SK-N-SH (cell line): ENCODE measurements around the gene GJA5. TPM values are rescaled to one million over a fixed set of nuclear protein-coding genes. Genes with fewer than 3 reads are reported as not detected.

Source experiments
- CTCF ChIA-PET: fragments of 300-600, 350-600 bp; formaldehyde crosslinking; extraction: SDS; loops from one replicate; lab custom pipeline; 2021; lab: Yijun Ruan, JAX
- POLR2A ChIA-PET: fragments of 350-600 bp; sonication (Branson Sonifier 250); formaldehyde crosslinking; extraction: SDS; loops from one replicate; lab custom pipeline; 2020; ENCODE audit warnings: antibody characterized with exemption, inconsistent platforms; lab: Yijun Ruan, JAX
- DNase-seq: peaks from one replicate; pipeline ENCODE4 v3.0.0; 2012
- H2AFZ ChIP-seq: fragments of 200-600 bp; sonication (generic); 2 replicates; pipeline ENCODE4 v1.8.1; 2016; ENCODE audit warnings: antibody characterized with exemption, mild to moderate bottlenecking, low read depth
- H3F3A ChIP-seq: fragments of 200-600 bp; sonication (generic); replicated peaks from 2 replicates; pipeline ENCODE3; 2016; ENCODE audit warnings: antibody characterized with exemption, mild to moderate bottlenecking; ENCODE audit not compliant: insufficient read depth
- H3K27ac ChIP-seq, 2 experiments: fragments of 200-500 bp in 1 of 2; fragments of 200-600 bp in 1 of 2; sonication (Bioruptor generic) in 1 of 2; sonication (generic), shearing (Covaris generic) in 1 of 2; 2 replicates each; pipeline versions ENCODE4 v1.5.1 to v1.6.1; 2014 to 2016; ENCODE audit warnings: low read depth in 2 of 2, inconsistent platforms in 1 of 2, low read length in 1 of 2, mild to moderate bottlenecking in 1 of 2, mixed read lengths in 1 of 2
- H3K27me3 ChIP-seq: fragments of 200-600 bp; sonication (generic), shearing (Covaris generic); 2 replicates; pipeline ENCODE4 v1.6.1; 2016; ENCODE audit warnings: mixed run types; ENCODE audit not compliant: insufficient read depth
- H3K36me3 ChIP-seq, 2 experiments: fragments of 200-500 bp in 1 of 2; fragments of 200-600 bp in 1 of 2; sonication (Bioruptor generic) in 1 of 2; sonication (generic) in 1 of 2; replicated peaks in 1 of 2; 2 replicates each; pipeline versions ENCODE3 to v1.5.1; 2014 to 2016; ENCODE audit warnings: low read length in 1 of 2, mild to moderate bottlenecking in 1 of 2; ENCODE audit not compliant: insufficient read depth in 2 of 2, control insufficient read depth in 1 of 2
- H3K4me1 ChIP-seq, 2 experiments: fragments of 200-500 bp in 1 of 2; fragments of 200-600 bp in 1 of 2; sonication (Bioruptor generic) in 1 of 2; sonication (generic), shearing (Covaris generic) in 1 of 2; 2 replicates each; pipeline versions ENCODE4 v1.5.1 to v1.6.1; 2014 to 2016; ENCODE audit warnings: low read depth in 1 of 2, low read length in 1 of 2, mixed run types in 1 of 2; ENCODE audit not compliant: insufficient read depth in 2 of 2, control insufficient read depth in 1 of 2
- H3K4me2 ChIP-seq: fragments of 200-600 bp; sonication (generic), shearing (Covaris generic); 2 replicates; pipeline ENCODE4 v1.6.1; 2017; ENCODE audit warnings: mixed run types
- H3K4me3 ChIP-seq, 2 experiments: fragments of 200-500 bp in 1 of 2; fragments of 200-600 bp in 1 of 2; sonication (Bioruptor generic) in 1 of 2; sonication (generic), shearing (Covaris generic) in 1 of 2; 2 replicates each; pipeline versions ENCODE4 v1.5.1 to v1.8.1; 2014 to 2016; ENCODE audit warnings: low read depth in 2 of 2, inconsistent platforms in 1 of 2, low read length in 1 of 2, mild to moderate bottlenecking in 1 of 2, mixed read lengths in 1 of 2, moderate library complexity in 1 of 2
- H3K79me2 ChIP-seq: fragments of 200-600 bp; sonication (generic); 2 replicates; pipeline ENCODE4 v1.8.1; 2017; ENCODE audit warnings: mild to moderate bottlenecking; ENCODE audit not compliant: insufficient read depth
- H3K9ac ChIP-seq: fragments of 200-600 bp; sonication (generic); 2 replicates; pipeline ENCODE4 v1.6.1; 2017; ENCODE audit warnings: mixed run types
- H3K9me2 ChIP-seq: fragments of 200-600 bp; sonication (generic); 2 replicates; pipeline ENCODE4 v1.6.1; 2017; ENCODE audit warnings: mixed run types
- H3K9me3 ChIP-seq: fragments of 200-600 bp; sonication (generic); 2 replicates; pipeline ENCODE4 v1.6.1; 2017; ENCODE audit warnings: mixed run types, mild to moderate bottlenecking, moderate library complexity
- H4K20me1 ChIP-seq: fragments of 200-600 bp; sonication (generic); 2 replicates; pipeline ENCODE4 v1.6.1; 2017; ENCODE audit warnings: mild to moderate bottlenecking, mixed run types; ENCODE audit not compliant: insufficient read depth
- CTCF ChIP-seq: fragments of 200-600 bp; sonication (generic); IDR thresholded peaks from 2 replicates; pipeline ENCODE4 v1.6.1; 2017; ENCODE audit warnings: antibody characterized with exemption, mild to moderate bottlenecking, moderate library complexity
- ELF1 ChIP-seq: IDR thresholded peaks from 2 replicates; pipeline ENCODE4 v1.4.0; 2012
- EP300 ChIP-seq, 2 experiments: IDR thresholded peaks; 2 replicates each; pipeline versions ENCODE4 v1.4.0 to v1.6.1; 2012; ENCODE audit warnings: borderline replicate concordance in 1 of 2, low read depth in 1 of 2, low read length in 1 of 2
- EZH2phosphoT487 ChIP-seq: fragments of 200-600 bp; sonication (generic); IDR thresholded peaks from 2 replicates; pipeline ENCODE4 v1.6.1; 2017; ENCODE audit warnings: low read depth, mixed run types, mild to moderate bottlenecking, antibody characterized with exemption, moderate library complexity, borderline replicate concordance
- FOXM1 ChIP-seq: IDR thresholded peaks from 2 replicates; pipeline ENCODE4 v1.4.0; 2012; ENCODE audit warnings: low read depth, mild to moderate bottlenecking
- GABPA ChIP-seq: IDR thresholded peaks from 2 replicates; pipeline ENCODE4 v1.4.0; 2012; ENCODE audit warnings: low read depth, mild to moderate bottlenecking
- MAX ChIP-seq: IDR thresholded peaks from 2 replicates; pipeline ENCODE4 v1.4.0; 2012; ENCODE audit warnings: low read depth
- NRF1 ChIP-seq: IDR thresholded peaks from 2 replicates; pipeline ENCODE4 v1.6.1; 2012; ENCODE audit warnings: low read depth, mild to moderate bottlenecking, low read length
- POLR2AphosphoS5 ChIP-seq: IDR thresholded peaks from 2 replicates; pipeline ENCODE4 v1.6.1; 2012; ENCODE audit warnings: low read depth, low read length
- REST ChIP-seq: IDR thresholded peaks from 2 replicates; pipeline ENCODE4 v1.6.1; 2012; ENCODE audit warnings: mild to moderate bottlenecking, low read depth, low read length, moderate library complexity
- SIN3A ChIP-seq: IDR thresholded peaks from 2 replicates; pipeline ENCODE4 v1.6.1; 2012; ENCODE audit warnings: low read depth, mild to moderate bottlenecking, low read length, moderate library complexity, borderline replicate concordance
- USF1 ChIP-seq: IDR thresholded peaks from 2 replicates; pipeline ENCODE4 v1.4.0; 2012; ENCODE audit warnings: low read depth, borderline replicate concordance
- WGBS: methylation state at CpG from one replicate; pipeline ENCODE4 v1.1.6; 2017; ENCODE audit warnings: low lambda C conversion rate; 5-methylcytosine and 5-hydroxymethylcytosine counted together
- polyA plus RNA-seq, 3 experiments: library from polyadenylated mRNA; depleted of rRNA; stranded (reverse); fragments of >200 nt; gene quantifications; 2 replicates each; pipeline ENCODE4 v1.2.3, GENCODE V29; 2012

GJA5 gene
- polyA plus RNA-seq, 1 of the 3 experiments (the other 2 are of a cell fraction), result not detected

GRCh38 chr1:147800804-147801203, 40.4 kb upstream of the GJA5 start:
- Histone ChIP-seq H3K9me3 (no peaks in the 10 kb centered on the region), H3K4me3 (no peak overlapping the region), H3K79me2 (no peaks in the 10 kb centered on the region), H3K27me3 (no peaks in the 10 kb centered on the region; the same call in 1 of the 2 replicates), H3F3A (no peaks in the 10 kb centered on the region), H3K4me1 (no peaks in the 10 kb centered on the region), H2AFZ (no peak overlapping the region), H3K36me3 (no peaks in the 10 kb centered on the region), H3K4me2 (no peak overlapping the region), H4K20me1 (no peaks in the 10 kb centered on the region), H3K27ac (no peak overlapping the region), H3K9me2 (no peaks in the 10 kb centered on the region), H3K9ac (no peak overlapping the region)
- ChIA-PET CTCF (no interaction called here), POLR2A (no interaction called here)
- 2% methylated on average over 2 of the region's 2 CpGs for WGBS
- TF ChIP-seq GABPA (no peak), MAX (no peak), USF1 (no peak), CTCF (no peak), FOXM1 (no peak), ELF1 (no peak), NRF1 (no peak), EZH2phosphoT487 (no peak), REST (no peak), EP300 (IDR thresholded peaks at IDR 0.05; ENCODE audit: borderline replicate concordance in 1 of 2, low read depth in 1 of 2, low read length in 1 of 2) (no peak)
- no peak for DNase-seq

- WGBS, result 0% methylated on average over 3 of the region's 3 CpGs
- no peaks in the 10 kb centered on the region for H3K79me2 ChIP-seq
These were observed 38.3 kb upstream of the GJA5 start for GRCh38 chr1:147798731-147799130.

More at GRCh38 chr1:147798731-147799130, 38.3 kb upstream of the GJA5 start:
- H3K27me3 ChIP-seq, result no peaks in the 10 kb centered on the region; the same call in 1 of the 2 replicates
- TF ChIP-seq SIN3A, result no peak
- TF ChIP-seq GABPA, result no peak
- no peak for TF ChIP-seq FOXM1
- no peak for TF ChIP-seq POLR2AphosphoS5
- H4K20me1 ChIP-seq, result no peaks in the 10 kb centered on the region
- no peaks in the 10 kb centered on the region for H3K9me3 ChIP-seq
- H3K27ac ChIP-seq, result no peak overlapping the region
- ChIA-PET POLR2A (no interaction called here), CTCF (no interaction called here)
- H3K36me3 ChIP-seq, result no peaks in the 10 kb centered on the region
- DNase-seq, result no peak
- H3K9me2 ChIP-seq, result no peaks in the 10 kb centered on the region
- H2AFZ ChIP-seq, result no peak overlapping the region
- H3K9ac ChIP-seq, result no peak overlapping the region
- H3K4me2 ChIP-seq, result no peak overlapping the region
- no peaks in the 10 kb centered on the region for H3F3A ChIP-seq
- no peak overlapping the region for H3K4me3 ChIP-seq
- no peaks in the 10 kb centered on the region for H3K4me1 ChIP-seq
